ENCODE results near the gene ETS1.
A peak's percentile ranks its signal among the peaks of the same experiment; 100 is the strongest.

The ETS1 gene

DNA sequence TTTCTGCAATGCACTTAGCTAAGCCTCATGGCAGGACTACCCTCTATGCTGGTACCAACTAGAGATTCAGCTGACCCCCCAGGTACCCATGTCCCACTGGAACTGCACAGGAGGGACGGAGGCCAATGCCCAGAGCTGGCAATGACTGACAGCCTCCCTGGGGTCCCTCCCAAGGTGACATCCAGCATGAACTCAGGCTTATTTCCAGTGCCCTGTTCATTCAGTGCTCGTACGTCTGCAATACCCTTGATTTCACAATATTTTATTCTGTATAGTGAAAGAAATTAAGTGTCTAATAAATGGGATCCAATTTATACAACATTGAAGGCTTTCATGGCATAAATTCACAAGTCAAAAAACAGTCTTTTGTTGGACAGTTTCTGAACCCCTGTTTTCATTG lies 20.2 kb downstream of the ETS1 start:
- no peak for DNase-seq (ENCODE audit: low read depth)

GRCh38 chr11:128565881-128566280 lies 21.5 kb downstream of the ETS1 start:
- DNase-seq (ENCODE audit: low read depth): no peak

- DNase-seq (ENCODE audit: low read depth): no peak
These were observed 22.6 kb downstream of the ETS1 start for GRCh38 chr11:128564642-128565245.

- no peak for DNase-seq (ENCODE audit: low read depth)
These were observed 23.3 kb downstream of the ETS1 start for GRCh38 chr11:128563942-128564641.

DNA sequence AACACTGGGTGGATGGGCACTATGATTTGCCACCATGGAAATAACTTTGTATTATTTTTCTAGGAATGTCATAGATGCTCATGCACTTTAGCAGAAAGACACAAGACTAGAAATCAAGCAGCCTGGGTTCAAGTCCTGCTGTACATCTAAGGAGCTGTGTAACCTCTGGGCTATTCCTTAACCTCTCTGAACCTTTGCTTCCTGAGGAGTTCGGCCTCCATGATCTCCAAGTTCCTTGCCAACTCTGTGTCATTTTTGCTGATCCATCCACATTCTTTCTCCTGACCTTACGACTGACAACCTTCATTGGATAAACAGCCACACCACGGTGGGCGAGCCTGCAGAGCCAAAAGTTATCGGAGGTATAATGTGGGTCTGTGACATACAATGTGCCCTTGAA lies 24.1 kb downstream of the ETS1 start:
- no peak for DNase-seq (ENCODE audit: low read depth)

- no peak for DNase-seq (ENCODE audit: low read depth)
These were observed 27.8 kb downstream of the ETS1 start for GRCh38 chr11:128559496-128560103.

DNA sequence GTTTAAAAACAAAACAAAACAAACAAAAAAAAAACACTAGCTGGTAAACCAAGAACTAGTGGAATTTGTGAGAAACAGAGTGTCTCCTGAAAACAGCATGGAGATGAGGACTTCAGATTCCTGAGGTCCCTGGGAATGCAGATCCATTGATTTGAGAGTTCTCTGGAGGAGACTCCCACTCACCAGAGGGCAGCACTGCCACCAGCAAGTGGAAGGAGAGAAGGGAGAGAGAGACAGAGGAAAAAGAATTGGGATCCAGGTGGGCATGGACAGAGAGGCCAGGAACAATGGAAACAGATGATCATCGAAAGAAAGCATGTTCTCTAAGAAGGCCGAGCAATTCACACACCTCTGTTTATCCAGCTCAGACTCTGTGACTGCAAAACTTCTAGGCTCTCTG lies 31.8 kb downstream of the ETS1 start:
- no peak for DNase-seq (ENCODE audit: low read depth)

GRCh38 chr11:128553662-128554362 lies 33.5 kb downstream of the ETS1 start:
- no peak for DNase-seq (ENCODE audit: low read depth)

GRCh38 chr11:128552783-128553661 lies 34.3 kb downstream of the ETS1 start:
- peak; percentile 27 for DNase-seq (ENCODE audit: low read depth)

GRCh38 chr11:128551611-128552335 lies 35.6 kb downstream of the ETS1 start:
- DNase-seq (ENCODE audit: low read depth): no peak

DNA sequence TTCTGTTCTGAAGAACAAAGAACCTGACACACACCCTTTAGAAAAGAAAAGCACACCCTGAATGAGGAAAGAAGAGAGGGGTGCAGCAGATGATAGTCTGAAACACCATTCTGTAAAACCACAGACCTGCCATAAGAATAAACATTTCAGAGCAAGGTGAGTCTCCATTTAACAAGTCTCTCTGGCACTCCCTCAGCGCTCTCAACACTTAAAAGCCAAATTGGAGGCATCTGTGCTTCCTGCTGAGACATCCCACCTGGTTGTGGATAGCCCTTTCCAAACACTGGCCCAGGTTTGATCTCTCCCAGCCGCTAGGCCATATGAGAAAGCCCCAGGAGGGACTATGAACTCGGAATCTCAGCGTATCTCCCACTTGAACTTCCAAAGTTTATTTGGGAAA lies 36.3 kb downstream of the ETS1 start:
- no peak for DNase-seq (ENCODE audit: low read depth)

DNA sequence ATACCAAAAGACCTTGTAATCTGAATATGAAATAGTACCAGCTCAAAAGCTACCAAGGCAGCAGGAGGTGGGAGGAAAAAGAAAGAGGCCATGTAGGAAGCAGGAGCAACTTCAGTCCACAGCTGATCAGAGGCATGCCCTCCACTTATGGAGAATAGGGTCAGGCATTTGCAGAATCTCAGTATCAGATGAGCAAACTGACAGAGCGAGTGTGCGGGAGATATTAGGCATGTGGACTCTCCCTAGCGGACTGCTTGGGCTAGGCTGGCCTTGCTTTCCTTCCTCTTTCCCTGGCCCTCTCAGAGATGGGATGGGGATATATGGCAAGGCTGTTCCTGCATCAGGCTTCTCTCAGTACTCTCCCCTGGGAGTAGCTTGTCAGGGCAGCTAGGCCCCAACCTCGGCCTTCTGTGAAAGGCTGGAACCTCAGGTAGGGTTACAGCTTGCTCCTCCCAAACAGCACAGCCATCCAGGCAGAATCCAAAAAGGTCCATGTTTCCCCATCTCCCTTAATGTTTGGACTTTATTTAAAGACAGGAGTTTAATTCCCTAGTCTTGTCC lies 37.0 kb downstream of the ETS1 start:
- DNase-seq (ENCODE audit: low read depth): no peak

DNA sequence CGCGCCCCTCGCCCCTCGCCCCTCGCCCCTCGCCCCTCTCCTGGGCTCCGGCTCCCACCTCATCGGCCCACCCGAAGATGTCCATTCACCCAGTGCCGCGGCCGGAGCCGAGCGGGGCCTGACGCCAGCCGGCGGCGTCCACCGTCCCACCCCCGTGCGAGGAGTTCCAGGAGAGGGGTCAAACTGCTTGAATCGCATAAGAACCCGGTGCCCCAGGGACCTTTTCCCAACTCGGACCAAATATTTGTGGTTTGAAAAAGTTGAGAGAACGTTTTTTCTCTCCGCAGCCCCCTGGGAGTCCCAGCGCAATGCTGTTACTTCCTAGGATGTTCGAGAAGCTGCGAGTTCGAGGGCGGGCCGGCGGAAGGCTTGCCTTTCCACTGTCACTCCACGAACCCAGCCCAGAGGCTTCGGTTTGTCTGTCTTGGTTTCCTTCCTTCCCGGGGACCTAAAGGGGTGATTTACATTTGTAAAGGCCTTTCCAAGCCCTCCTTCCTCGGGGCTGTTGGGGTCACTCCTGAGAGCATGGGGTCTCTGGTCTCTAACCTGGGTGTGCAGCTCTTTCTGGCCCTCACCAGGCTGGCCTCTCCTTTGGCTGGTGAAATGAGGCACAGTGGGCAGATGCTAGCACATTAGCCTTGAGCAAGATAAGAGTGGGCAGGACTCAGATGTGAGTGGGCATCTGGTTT lies 38.0 kb downstream of the ETS1 start:
- no peak for DNase-seq (ENCODE audit: low read depth)

- DNase-seq (ENCODE audit: low read depth): no peak
These were observed 38.6 kb downstream of the ETS1 start for GRCh38 chr11:128548649-128549255.

- DNase-seq (ENCODE audit: low read depth): no peak
These were observed 39.3 kb downstream of the ETS1 start for GRCh38 chr11:128547946-128548648.

DNA sequence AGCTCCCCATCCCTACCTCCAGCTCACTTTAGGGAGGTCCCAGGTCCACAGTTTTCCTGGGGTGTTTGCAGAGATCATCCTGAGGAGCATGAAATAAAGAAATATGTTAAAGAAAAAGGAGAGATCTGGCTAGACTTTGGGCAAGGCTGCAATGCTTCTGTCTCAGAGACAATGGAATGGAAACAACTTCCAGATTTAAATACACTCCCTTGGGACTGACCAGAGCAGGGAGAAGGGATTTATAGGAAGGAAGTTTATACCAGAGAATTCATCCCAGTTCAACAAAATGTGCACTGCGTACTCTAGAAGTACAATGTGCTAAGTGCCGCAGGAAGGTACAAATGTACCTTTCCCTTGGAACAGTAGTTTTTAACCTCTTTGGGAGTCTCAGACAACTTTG lies 40.4 kb downstream of the ETS1 start:
- DNase-seq (ENCODE audit: low read depth): no peak

DNA sequence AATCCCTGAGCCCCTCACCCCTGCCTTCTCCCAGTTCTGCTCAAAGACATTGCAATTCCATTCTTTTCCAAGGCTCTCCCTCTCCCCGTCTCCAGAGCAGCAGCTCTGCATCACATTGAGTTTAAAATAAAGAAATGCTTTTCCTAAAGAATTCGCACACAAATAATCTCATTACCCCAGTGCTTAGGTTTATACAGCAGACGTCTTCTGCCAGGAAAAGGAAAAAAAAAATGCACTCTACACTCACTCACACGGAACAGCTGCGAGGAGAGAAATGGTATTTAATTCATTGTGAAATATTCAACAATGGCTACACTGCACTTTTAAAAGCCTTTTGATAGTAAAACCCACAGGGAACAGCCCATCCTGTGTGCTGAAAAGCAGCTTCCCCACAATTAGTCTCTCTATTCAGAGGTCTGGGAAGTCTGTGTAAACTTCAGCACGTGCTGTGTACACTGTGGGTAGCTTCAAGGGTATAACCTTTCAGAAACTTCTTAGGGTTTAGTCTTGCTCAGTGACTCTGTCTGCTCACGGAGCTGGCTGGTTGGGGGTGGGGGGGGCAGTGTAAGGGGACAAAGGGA lies 42.8 kb downstream of the ETS1 start:
- DNase-seq (ENCODE audit: low read depth): no peak

- no peak for DNase-seq (ENCODE audit: low read depth)
These were observed 46.9 kb downstream of the ETS1 start for GRCh38 chr11:128540469-128540868.

DNA sequence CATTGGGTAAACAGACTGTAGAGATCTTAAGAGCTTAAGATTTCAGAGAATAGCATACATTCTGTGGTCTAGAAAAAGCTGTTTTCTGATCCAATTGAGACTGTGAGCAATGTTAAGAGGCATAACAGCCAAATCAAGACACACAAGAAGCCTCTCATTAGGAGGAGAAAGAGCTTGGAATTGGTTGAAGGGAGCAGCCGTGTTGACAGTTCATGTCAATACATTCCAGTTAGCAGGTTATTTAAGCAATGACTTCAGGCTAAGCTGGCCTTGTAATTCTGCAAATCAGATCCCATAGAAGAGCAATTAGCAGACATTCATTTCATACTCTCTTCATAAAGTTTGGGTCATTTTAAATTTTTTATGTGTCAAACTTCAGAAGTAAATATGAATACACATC lies 50.9 kb downstream of the ETS1 start:
- no peak for DNase-seq (ENCODE audit: low read depth)
